K562 (cell line): ENCODE data around the gene CEBPA. TPM values are rescaled to one million over a fixed set of nuclear protein-coding genes. Genes with fewer than 3 reads are reported as not detected.

Experiments
- CEBPG ChIP-seq, 3 experiments: fragments of 200-800 bp in 1 of 3; sonication (Bioruptor generic) in 1 of 3; sonication (generic) in 1 of 3; formaldehyde crosslinking in 1 of 3; IDR thresholded peaks in 2 of 3; conservative IDR thresholded peaks in 1 of 3; 2 replicates each; pipeline versions ENCODE4 v1.6.1 to v1.8.0; 2016 to 2022; ENCODE audit warnings: missing compliant biosample characterization in 2 of 3, missing genetic modification characterization in 2 of 3, mild to moderate bottlenecking in 1 of 3, missing genetic modification reagents in 1 of 3
- EGR1 ChIP-seq: fragments of 450-650 bp; conservative IDR thresholded peaks from 2 replicates; pipeline ENCODE4 v1.6.1; 2017; ENCODE audit warnings: mild to moderate bottlenecking
- FOXJ2 ChIP-seq: fragments of 200-800 bp; sonication (Bioruptor generic); IDR thresholded peaks from 2 replicates; pipeline ENCODE4 v1.6.1; 2016; ENCODE audit warnings: missing genetic modification characterization, missing compliant biosample characterization
- FOXJ3 ChIP-seq: sonication (generic); formaldehyde crosslinking; IDR thresholded peaks from 2 replicates; pipeline ENCODE4 v1.4.0; 2020; ENCODE audit warnings: mild to moderate bottlenecking, missing genetic modification reagents
- MYNN ChIP-seq, 2 experiments: sonication (generic); formaldehyde crosslinking in 1 of 2; IDR thresholded peaks; 2 replicates each; pipeline versions ENCODE4 v1.5.0 to v1.6.1; 2016 to 2020; ENCODE audit warnings: antibody characterized with exemption in 1 of 2, missing genetic modification reagents in 1 of 2
- POLR2H ChIP-seq: IDR thresholded peaks from 2 replicates; pipeline ENCODE4 v1.6.1; 2016; ENCODE audit warnings: missing genetic modification characterization, low read depth, mild to moderate bottlenecking, control low read depth, missing compliant biosample characterization, moderate library complexity
- RNF2 ChIP-seq: sonication (generic); IDR thresholded peaks from 2 replicates; pipeline ENCODE4 v1.6.1; 2016
- SETDB1 ChIP-seq: IDR thresholded peaks from one replicate; pipeline ENCODE4 v1.6.1; 2012; ENCODE audit warnings: low read length, control low read depth, inconsistent platforms
- SIN3B ChIP-seq: fragments of 450-650 bp; IDR thresholded peaks from 2 replicates; pipeline ENCODE4 v1.6.1; 2017; ENCODE audit warnings: low read depth, mild to moderate bottlenecking, moderate library complexity
- SREBF2 ChIP-seq: sonication (generic); formaldehyde crosslinking; IDR thresholded peaks from 2 replicates; pipeline ENCODE4 v1.4.0; 2020; ENCODE audit warnings: mild to moderate bottlenecking, missing genetic modification reagents
- polyA plus RNA-seq, 8 experiments: library from polyadenylated mRNA; depleted of rRNA in 4 of 8; stranded (reverse) in 5 of 8; unstranded in 3 of 8; fragments of >200 nt; fragmentation: Nextera tagmentation in 2 of 8; fragmentation: Illumina TruSeq in 1 of 8; extraction: Ambion mirVana in 2 of 8; extraction: Trizol in 1 of 8; gene quantifications; 2 replicates each; pipeline versions ENCODE4 v1.2.1 to v1.2.3, GENCODE V29; 2011 to 2014; ENCODE audit warnings: inconsistent platforms in 1 of 8, missing spikeins in 1 of 8
- total RNA-seq, 7 experiments: library from RNA; depleted of rRNA in 6 of 7; stranded (reverse); fragments of >200 nt in 6 of 7; fragmentation: Illumina TruSeq in 2 of 7; extraction: Trizol in 2 of 7; gene quantifications; 2 replicates each; pipeline versions ENCODE4 v1.2.1 to v1.2.3, GENCODE V29; 2011 to 2021; ENCODE audit warnings: low replicate concordance in 1 of 7
- TF ChIP-seq, protein P1 (sequence below): sonication (generic); formaldehyde crosslinking; IDR thresholded peaks from 2 replicates; pipeline ENCODE4 v1.9.0; 2022; ENCODE audit warnings: mild to moderate bottlenecking, missing genetic modification reagents
- TF ChIP-seq, protein P2 (sequence below): IDR thresholded peaks from 2 replicates; pipeline ENCODE4 v1.6.1; 2011; ENCODE audit not compliant: insufficient read length; ENCODE audit errors: extremely low read depth
- TF ChIP-seq, protein P3 (sequence below): sonication (generic); formaldehyde crosslinking; IDR thresholded peaks from 2 replicates; pipeline ENCODE4 v1.5.0; 2020; ENCODE audit warnings: missing genetic modification reagents
- TF ChIP-seq, protein P4 (sequence below): fragments of 250-450 bp; sonication (Bioruptor Pico); IDR thresholded peaks from 2 replicates; pipeline ENCODE4 v1.8.0; 2021; ENCODE audit warnings: moderate library complexity, mild to moderate bottlenecking, inconsistent platforms
- TF ChIP-seq, protein P5 (sequence below): fragments of 450-650 bp; formaldehyde crosslinking; IDR thresholded peaks from 2 replicates; pipeline ENCODE4 v1.4.0; 2020; ENCODE audit warnings: mild to moderate bottlenecking, mixed read lengths

CEBPA gene
- total and polyA plus RNA-seq, 9 of the 15 experiments (the other 6 are each of a cell fraction or from before 2014, with no cell fraction given) = 0.03 to 0.59 (median 0.15) TPM; not detected in 2

DNA sequence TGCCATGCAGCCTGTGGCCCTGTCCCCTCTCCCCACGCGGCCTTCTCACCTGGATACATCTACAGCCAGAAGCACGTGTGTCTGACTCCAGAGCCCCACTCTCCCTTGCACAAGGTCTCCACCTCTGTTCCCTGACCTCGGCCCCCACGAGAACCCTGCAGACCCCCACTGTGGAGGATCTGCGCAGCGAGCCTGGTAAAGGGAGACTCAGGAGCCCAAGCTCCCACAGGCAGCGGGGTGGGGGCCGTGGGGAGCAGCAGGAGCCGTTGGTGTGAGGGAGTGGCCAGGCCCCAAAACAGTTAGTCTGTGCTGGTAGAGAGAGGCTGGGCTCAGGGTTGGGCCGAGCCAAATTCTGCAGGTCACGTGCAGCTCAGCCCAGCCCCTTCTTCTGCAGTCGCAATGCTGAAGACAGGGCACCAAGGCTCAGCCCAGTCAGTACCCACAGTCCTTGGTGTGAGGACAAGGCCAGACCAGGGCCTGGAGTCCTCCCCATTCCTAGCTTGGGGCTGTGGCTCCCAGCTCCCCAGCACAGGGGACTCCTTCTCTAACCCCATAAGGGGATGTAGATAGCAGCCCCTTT, 48.0 kb downstream of the CEBPA start (continued):
- TF ChIP-seq, protein P1, sequence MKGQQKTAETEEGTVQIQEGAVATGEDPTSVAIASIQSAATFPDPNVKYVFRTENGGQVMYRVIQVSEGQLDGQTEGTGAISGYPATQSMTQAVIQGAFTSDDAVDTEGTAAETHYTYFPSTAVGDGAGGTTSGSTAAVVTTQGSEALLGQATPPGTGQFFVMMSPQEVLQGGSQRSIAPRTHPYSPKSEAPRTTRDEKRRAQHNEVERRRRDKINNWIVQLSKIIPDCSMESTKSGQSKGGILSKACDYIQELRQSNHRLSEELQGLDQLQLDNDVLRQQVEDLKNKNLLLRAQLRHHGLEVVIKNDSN (CRISPR knock-in tag) = peak; percentile 68
- no peak for TF ChIP-seq SIN3B
- no peak for TF ChIP-seq EGR1
- no peak for TF ChIP-seq MYNN (IDR thresholded peaks at IDR 0.05)
- no peak for TF ChIP-seq MYNN (CRISPR knock-in tag; IDR thresholded peaks at IDR 0.05)
- TF ChIP-seq, protein P2, sequence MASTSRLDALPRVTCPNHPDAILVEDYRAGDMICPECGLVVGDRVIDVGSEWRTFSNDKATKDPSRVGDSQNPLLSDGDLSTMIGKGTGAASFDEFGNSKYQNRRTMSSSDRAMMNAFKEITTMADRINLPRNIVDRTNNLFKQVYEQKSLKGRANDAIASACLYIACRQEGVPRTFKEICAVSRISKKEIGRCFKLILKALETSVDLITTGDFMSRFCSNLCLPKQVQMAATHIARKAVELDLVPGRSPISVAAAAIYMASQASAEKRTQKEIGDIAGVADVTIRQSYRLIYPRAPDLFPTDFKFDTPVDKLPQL = no peak
- TF ChIP-seq FOXJ2 (tag) = no peak
- no peak for TF ChIP-seq POLR2H (tag)
- no peak for TF ChIP-seq FOXJ3 (CRISPR knock-in tag)
- TF ChIP-seq, protein P3, sequence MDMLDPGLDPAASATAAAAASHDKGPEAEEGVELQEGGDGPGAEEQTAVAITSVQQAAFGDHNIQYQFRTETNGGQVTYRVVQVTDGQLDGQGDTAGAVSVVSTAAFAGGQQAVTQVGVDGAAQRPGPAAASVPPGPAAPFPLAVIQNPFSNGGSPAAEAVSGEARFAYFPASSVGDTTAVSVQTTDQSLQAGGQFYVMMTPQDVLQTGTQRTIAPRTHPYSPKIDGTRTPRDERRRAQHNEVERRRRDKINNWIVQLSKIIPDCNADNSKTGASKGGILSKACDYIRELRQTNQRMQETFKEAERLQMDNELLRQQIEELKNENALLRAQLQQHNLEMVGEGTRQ (CRISPR knock-in tag) = peak; percentile 61
- TF ChIP-seq, protein P4, sequence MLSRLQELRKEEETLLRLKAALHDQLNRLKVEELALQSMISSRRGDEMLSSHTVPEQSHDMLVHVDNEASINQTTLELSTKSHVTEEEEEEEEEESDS (CRISPR knock-in tag) = no peak
- no peak for TF ChIP-seq SETDB1
- TF ChIP-seq SREBF2 (CRISPR knock-in tag) = no peak
- TF ChIP-seq, protein P5, sequence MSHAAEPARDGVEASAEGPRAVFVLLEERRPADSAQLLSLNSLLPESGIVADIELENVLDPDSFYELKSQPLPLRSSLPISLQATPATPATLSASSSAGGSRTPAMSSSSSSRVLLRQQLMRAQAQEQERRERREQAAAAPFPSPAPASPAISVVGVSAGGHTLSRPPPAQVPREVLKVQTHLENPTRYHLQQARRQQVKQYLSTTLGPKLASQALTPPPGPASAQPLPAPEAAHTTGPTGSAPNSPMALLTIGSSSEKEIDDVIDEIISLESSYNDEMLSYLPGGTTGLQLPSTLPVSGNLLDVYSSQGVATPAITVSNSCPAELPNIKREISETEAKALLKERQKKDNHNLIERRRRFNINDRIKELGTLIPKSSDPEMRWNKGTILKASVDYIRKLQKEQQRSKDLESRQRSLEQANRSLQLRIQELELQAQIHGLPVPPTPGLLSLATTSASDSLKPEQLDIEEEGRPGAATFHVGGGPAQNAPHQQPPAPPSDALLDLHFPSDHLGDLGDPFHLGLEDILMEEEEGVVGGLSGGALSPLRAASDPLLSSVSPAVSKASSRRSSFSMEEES (CRISPR knock-in tag) = 0 out of 2 replicates have a peak, but pooled peaks have one; percentile 2
- TF ChIP-seq RNF2 = no peak
- TF ChIP-seq CEBPG (CRISPR knock-in tag; IDR thresholded peaks at IDR 0.05) = no peak
- TF ChIP-seq CEBPG (tag; conservative IDR thresholded peaks at IDR 0.05 in 1 of 2, IDR thresholded peaks at IDR 0.05 in 1 of 2) = no peak
